Peyer's patch (tissue), 4 donors: ENCODE measurements around the gene PSMD13.

Experiments
- POLR2A ChIP-seq, 2 donors: fragments of 450-650 bp; IDR thresholded peaks; one replicate each; pipeline ENCODE4 v1.5.1; 2017; ENCODE audit warnings: antibody characterized with exemption in 2 of 2, mild to moderate bottlenecking in 2 of 2, moderate library complexity in 2 of 2
- TF ChIP-seq, protein P1 (sequence below), 6 experiments: fragments of 450-650 bp in 4 of 6; fragments of 200-600 bp in 2 of 6; sonication (generic) in 1 of 6; IDR thresholded peaks; one replicate each; pipeline ENCODE4 v1.5.1; 2017 to 2019; ENCODE audit warnings: antibody characterized with exemption in 6 of 6, mild to moderate bottlenecking in 3 of 6, moderate library complexity in 1 of 6

DNA sequence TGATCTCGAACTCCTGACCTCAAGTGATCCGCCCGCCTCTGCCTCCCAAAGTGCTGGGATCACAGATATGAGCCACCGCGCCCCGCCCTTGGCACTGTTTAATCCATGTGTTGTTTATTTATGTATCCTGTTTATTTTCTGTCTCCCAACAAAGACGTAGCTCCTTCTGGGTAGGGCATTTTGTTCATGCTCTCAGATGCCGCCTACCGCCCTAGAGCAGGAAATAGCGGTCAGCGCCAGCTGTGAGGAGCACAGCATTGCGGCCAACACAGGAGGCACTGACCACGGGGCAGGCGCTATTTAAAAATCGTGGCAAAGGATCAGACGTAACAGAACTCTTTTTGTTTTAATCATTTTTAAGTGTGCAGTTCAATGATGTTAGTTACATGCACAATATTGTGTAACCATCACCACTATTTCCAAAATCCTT, 32.0 kb downstream of the PSMD13 start:
- TF ChIP-seq, protein P1, sequence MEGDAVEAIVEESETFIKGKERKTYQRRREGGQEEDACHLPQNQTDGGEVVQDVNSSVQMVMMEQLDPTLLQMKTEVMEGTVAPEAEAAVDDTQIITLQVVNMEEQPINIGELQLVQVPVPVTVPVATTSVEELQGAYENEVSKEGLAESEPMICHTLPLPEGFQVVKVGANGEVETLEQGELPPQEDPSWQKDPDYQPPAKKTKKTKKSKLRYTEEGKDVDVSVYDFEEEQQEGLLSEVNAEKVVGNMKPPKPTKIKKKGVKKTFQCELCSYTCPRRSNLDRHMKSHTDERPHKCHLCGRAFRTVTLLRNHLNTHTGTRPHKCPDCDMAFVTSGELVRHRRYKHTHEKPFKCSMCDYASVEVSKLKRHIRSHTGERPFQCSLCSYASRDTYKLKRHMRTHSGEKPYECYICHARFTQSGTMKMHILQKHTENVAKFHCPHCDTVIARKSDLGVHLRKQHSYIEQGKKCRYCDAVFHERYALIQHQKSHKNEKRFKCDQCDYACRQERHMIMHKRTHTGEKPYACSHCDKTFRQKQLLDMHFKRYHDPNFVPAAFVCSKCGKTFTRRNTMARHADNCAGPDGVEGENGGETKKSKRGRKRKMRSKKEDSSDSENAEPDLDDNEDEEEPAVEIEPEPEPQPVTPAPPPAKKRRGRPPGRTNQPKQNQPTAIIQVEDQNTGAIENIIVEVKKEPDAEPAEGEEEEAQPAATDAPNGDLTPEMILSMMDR (IDR thresholded peaks at IDR 0.05) = peak in 3 of 6 experiments; percentile 20 to 43 (median 34)
- peak in 1 of 2 donors; percentile 49 for TF ChIP-seq POLR2A (IDR thresholded peaks at IDR 0.05)
